Ishikawa (cell line): ENCODE data around the gene FOXC1.

Experiments used
- CEBPB ChIP-seq: IDR thresholded peaks from 2 replicates; pipeline ENCODE4 v1.6.1; 2012
- CREB1 ChIP-seq: IDR thresholded peaks from 2 replicates; pipeline ENCODE4 v1.6.1; 2012; ENCODE audit warnings: low read depth
- EGR1 ChIP-seq: IDR thresholded peaks from 2 replicates; pipeline ENCODE4 v1.6.1; 2012
- EP300 ChIP-seq: IDR thresholded peaks from 2 replicates; pipeline ENCODE4 v1.6.1; 2012; ENCODE audit warnings: borderline replicate concordance
- FOXM1 ChIP-seq: IDR thresholded peaks from 2 replicates; pipeline ENCODE4 v1.6.1; 2012; ENCODE audit warnings: low read depth, borderline replicate concordance
- NFIC ChIP-seq: IDR thresholded peaks from 2 replicates; pipeline ENCODE4 v1.6.1; 2012
- RAD21 ChIP-seq: IDR thresholded peaks from 2 replicates; pipeline ENCODE4 v1.6.1; 2012; ENCODE audit warnings: low read depth
- TAF1 ChIP-seq: IDR thresholded peaks from 2 replicates; pipeline ENCODE4 v1.6.1; 2012; ENCODE audit warnings: low read depth, mild to moderate bottlenecking
- TCF12 ChIP-seq: IDR thresholded peaks from 2 replicates; pipeline ENCODE4 v1.6.1; 2012; ENCODE audit warnings: low read depth
- TEAD4 ChIP-seq: IDR thresholded peaks from 2 replicates; pipeline ENCODE4 v1.6.1; 2012
- YY1 ChIP-seq: IDR thresholded peaks from 2 replicates; pipeline ENCODE4 v1.6.1; 2012; ENCODE audit warnings: low read depth
- ZBTB7A ChIP-seq: IDR thresholded peaks from 2 replicates; pipeline ENCODE4 v1.6.1; 2012; ENCODE audit warnings: low read depth
- TF ChIP-seq, protein P1 (sequence below): IDR thresholded peaks from 2 replicates; pipeline ENCODE4 v1.6.1; 2012
- TF ChIP-seq, protein P2 (sequence below): IDR thresholded peaks from 2 replicates; pipeline ENCODE4 v1.6.1; 2012
- TF ChIP-seq, protein P3 (sequence below): IDR thresholded peaks from 2 replicates; pipeline ENCODE4 v1.6.1; 2012; ENCODE audit warnings: low read depth, mild to moderate bottlenecking

Gene FOXC1

DNA sequence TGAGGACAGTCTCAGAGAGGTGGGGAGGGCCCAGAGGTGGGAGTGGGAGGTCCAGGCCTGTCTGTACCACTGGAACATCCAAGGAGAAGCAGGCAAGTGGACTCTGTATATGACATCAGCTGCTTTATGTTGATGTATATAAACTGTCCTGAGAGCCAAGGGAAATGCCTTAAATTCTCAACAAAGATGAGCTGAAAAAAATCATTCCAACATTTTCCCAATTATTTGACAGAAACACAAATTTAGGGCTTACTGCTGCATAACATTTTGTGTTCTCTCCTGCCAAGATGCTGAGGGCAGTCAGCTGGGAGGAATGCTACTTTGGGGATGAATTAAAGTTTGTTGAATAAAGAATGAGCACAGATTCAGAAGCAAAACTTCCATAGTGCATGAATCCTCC is 52.8 kb downstream of the FOXC1 start:
- TF ChIP-seq, protein P1, sequence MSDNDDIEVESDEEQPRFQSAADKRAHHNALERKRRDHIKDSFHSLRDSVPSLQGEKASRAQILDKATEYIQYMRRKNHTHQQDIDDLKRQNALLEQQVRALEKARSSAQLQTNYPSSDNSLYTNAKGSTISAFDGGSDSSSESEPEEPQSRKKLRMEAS, result no peak
- TF ChIP-seq RAD21 (no peak), FOXM1 (no peak), EGR1 (no peak), NFIC (no peak), EP300 (no peak), ZBTB7A (no peak), YY1 (no peak), CREB1 (no peak), TCF12 (no peak), TEAD4 (no peak), CEBPB (no peak), TAF1 (no peak)
- TF ChIP-seq, protein P2, sequence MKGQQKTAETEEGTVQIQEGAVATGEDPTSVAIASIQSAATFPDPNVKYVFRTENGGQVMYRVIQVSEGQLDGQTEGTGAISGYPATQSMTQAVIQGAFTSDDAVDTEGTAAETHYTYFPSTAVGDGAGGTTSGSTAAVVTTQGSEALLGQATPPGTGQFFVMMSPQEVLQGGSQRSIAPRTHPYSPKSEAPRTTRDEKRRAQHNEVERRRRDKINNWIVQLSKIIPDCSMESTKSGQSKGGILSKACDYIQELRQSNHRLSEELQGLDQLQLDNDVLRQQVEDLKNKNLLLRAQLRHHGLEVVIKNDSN, result no peak
- TF ChIP-seq, protein P3, sequence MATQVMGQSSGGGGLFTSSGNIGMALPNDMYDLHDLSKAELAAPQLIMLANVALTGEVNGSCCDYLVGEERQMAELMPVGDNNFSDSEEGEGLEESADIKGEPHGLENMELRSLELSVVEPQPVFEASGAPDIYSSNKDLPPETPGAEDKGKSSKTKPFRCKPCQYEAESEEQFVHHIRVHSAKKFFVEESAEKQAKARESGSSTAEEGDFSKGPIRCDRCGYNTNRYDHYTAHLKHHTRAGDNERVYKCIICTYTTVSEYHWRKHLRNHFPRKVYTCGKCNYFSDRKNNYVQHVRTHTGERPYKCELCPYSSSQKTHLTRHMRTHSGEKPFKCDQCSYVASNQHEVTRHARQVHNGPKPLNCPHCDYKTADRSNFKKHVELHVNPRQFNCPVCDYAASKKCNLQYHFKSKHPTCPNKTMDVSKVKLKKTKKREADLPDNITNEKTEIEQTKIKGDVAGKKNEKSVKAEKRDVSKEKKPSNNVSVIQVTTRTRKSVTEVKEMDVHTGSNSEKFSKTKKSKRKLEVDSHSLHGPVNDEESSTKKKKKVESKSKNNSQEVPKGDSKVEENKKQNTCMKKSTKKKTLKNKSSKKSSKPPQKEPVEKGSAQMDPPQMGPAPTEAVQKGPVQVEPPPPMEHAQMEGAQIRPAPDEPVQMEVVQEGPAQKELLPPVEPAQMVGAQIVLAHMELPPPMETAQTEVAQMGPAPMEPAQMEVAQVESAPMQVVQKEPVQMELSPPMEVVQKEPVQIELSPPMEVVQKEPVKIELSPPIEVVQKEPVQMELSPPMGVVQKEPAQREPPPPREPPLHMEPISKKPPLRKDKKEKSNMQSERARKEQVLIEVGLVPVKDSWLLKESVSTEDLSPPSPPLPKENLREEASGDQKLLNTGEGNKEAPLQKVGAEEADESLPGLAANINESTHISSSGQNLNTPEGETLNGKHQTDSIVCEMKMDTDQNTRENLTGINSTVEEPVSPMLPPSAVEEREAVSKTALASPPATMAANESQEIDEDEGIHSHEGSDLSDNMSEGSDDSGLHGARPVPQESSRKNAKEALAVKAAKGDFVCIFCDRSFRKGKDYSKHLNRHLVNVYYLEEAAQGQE, result no peak
